ENCODE measurements around the gene NCOA3. TPM values are rescaled to one million over a fixed set of nuclear protein-coding genes. Genes with fewer than 3 reads are reported as not detected.

Gene NCOA3
- total RNA-seq, 4 donors from 2014 or later = 45.1 to 77.8 (median 56.3) TPM

DNA sequence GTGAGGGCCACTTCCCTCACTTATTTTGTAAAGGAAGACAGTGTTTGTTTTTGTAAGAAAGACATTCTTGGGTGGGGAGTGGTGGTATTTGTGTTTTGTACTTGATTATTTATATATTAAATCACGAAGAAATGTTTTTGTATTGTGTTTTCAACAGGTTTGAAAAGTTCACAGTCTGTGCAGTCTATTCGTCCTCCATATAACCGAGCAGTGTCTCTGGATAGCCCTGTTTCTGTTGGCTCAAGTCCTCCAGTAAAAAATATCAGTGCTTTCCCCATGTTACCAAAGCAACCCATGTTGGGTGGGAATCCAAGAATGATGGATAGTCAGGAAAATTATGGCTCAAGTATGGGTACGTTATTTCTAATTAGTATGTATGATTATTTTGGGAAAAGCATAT is 137.2 kb downstream of the NCOA3 start:
- no peak for TF ChIP-seq POLR2AphosphoS5 (IDR thresholded peaks at IDR 0.05)
- no peak for TF ChIP-seq POLR2A (IDR thresholded peaks at IDR 0.05)
- no peak for TF ChIP-seq CTCF (IDR thresholded peaks at IDR 0.05)
- no peak for TF ChIP-seq EP300 (IDR thresholded peaks at IDR 0.05)
- 63% methylated on average over 4 of the region's 4 CpGs for WGBS
- H3K4me1 ChIP-seq = no peaks in the 10 kb centered on the region
- H3K4me3 ChIP-seq = no peak overlapping the region
- no peaks in the 10 kb centered on the region for H3K27me3 ChIP-seq
- H3K9me3 ChIP-seq = no peaks in the 10 kb centered on the region
- no peak overlapping the region for H3K27ac ChIP-seq
- H3K36me3 ChIP-seq = peaks cover 91% of the 10 kb centered on the region
- no peak for DNase-seq (ENCODE audit: low spot score in 2 of 2)

GRCh38 chr20:47642118-47642517 is 140.4 kb downstream of the NCOA3 start:
- H3K27me3 ChIP-seq = no peaks in the 10 kb centered on the region
- H3K4me1 ChIP-seq = no peaks in the 10 kb centered on the region
- DNase-seq (ENCODE audit: low spot score in 2 of 2) = no peak
- peaks cover 95% of the 10 kb centered on the region for H3K36me3 ChIP-seq
- TF ChIP-seq POLR2AphosphoS5 (IDR thresholded peaks at IDR 0.05) (no peak), POLR2A (IDR thresholded peaks at IDR 0.05) (no peak), CTCF (IDR thresholded peaks at IDR 0.05) (no peak), EP300 (IDR thresholded peaks at IDR 0.05) (no peak)
- WGBS = 94% methylated on average over 4 of the region's 4 CpGs
- H3K27ac ChIP-seq = no peak overlapping the region
- no peaks in the 10 kb centered on the region for H3K9me3 ChIP-seq
- no peak overlapping the region for H3K4me3 ChIP-seq

DNA sequence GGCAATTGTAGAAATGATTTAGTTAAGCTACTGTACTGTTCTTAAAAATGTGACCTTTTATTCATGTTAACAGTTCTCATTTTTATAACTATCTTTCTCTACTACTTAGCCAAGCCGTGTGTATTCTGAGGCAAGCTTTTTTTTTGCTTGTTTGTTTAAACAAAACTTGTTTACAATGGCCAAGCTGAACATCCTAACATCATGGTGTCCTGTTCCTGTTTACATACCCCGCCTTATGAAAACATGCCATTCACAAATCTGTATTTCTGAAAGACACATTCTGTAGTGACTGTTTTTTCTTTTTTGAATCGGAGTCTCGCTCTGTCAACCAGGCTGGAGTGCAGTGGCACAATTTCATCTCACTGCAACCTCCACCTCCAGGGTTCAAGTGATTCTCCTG is 140.9 kb downstream of the NCOA3 start:
- no peak overlapping the region for H3K27ac ChIP-seq
- WGBS = 92% methylated on average over 4 of the region's 4 CpGs
- H3K36me3 ChIP-seq = peaks cover 95% of the 10 kb centered on the region
- no peak for DNase-seq (ENCODE audit: low spot score in 2 of 2)
- no peak overlapping the region for H3K4me3 ChIP-seq
- H3K4me1 ChIP-seq = no peaks in the 10 kb centered on the region
- TF ChIP-seq CTCF (IDR thresholded peaks at IDR 0.05) (no peak), POLR2A (IDR thresholded peaks at IDR 0.05) (no peak), EP300 (IDR thresholded peaks at IDR 0.05) (no peak), POLR2AphosphoS5 (IDR thresholded peaks at IDR 0.05) (no peak)
- H3K9me3 ChIP-seq = no peaks in the 10 kb centered on the region
- H3K27me3 ChIP-seq = no peaks in the 10 kb centered on the region

GRCh38 chr20:47645632-47646031 is 143.9 kb downstream of the NCOA3 start:
- TF ChIP-seq CTCF (IDR thresholded peaks at IDR 0.05) (no peak), EP300 (IDR thresholded peaks at IDR 0.05) (no peak), POLR2AphosphoS5 (IDR thresholded peaks at IDR 0.05) (no peak)
- Histone ChIP-seq H3K9me3 (no peaks in the 10 kb centered on the region), H3K4me3 (no peak overlapping the region), H3K27me3 (no peaks in the 10 kb centered on the region), H3K27ac (no peak overlapping the region), H3K4me1 (no peaks in the 10 kb centered on the region), H3K36me3 (peaks cover 87% of the 10 kb centered on the region)
- no peak for DNase-seq (ENCODE audit: low spot score in 2 of 2)
- WGBS = 79% methylated on average over 2 of the region's 2 CpGs

DNA sequence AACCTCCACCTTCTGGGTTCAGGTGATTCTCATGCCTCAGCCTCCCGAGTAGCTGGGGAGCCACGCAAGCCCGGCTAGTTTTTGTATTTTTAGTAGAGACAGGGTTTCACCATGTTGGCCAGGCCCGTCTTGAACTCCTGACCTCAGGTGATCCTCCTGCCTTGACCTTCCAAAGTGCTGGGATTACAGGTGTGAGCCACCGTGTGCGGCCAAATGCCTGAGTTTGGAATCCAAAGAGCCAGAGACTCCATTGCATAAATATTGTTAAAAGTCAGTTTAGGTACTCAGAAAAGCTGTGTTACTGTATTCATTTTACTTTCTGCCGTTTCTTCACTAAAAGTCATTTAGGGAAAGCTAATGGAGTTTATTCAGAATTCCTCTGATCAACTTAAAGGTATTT is 146.3 kb downstream of the NCOA3 start:
- Histone ChIP-seq H3K36me3 (peaks cover 91% of the 10 kb centered on the region), H3K4me3 (no peak overlapping the region), H3K4me1 (no peaks in the 10 kb centered on the region), H3K27me3 (no peaks in the 10 kb centered on the region), H3K9me3 (no peaks in the 10 kb centered on the region), H3K27ac (no peak overlapping the region)
- no peak for TF ChIP-seq POLR2A (IDR thresholded peaks at IDR 0.05)
- TF ChIP-seq POLR2AphosphoS5 (IDR thresholded peaks at IDR 0.05) = no peak
- TF ChIP-seq CTCF (IDR thresholded peaks at IDR 0.05) = no peak
- no peak for TF ChIP-seq EP300 (IDR thresholded peaks at IDR 0.05)
- no peak for DNase-seq (ENCODE audit: low spot score in 2 of 2)
- 95% methylated on average over 7 of the region's 7 CpGs for WGBS
